ENCODE data around the gene TRIM39. TPM values are rescaled to one million over a fixed set of nuclear protein-coding genes. Genes with fewer than 3 reads are reported as not detected.

TRIM39 gene
- total RNA-seq, result 5.1 and 5.4 TPM in 2 replicates

DNA sequence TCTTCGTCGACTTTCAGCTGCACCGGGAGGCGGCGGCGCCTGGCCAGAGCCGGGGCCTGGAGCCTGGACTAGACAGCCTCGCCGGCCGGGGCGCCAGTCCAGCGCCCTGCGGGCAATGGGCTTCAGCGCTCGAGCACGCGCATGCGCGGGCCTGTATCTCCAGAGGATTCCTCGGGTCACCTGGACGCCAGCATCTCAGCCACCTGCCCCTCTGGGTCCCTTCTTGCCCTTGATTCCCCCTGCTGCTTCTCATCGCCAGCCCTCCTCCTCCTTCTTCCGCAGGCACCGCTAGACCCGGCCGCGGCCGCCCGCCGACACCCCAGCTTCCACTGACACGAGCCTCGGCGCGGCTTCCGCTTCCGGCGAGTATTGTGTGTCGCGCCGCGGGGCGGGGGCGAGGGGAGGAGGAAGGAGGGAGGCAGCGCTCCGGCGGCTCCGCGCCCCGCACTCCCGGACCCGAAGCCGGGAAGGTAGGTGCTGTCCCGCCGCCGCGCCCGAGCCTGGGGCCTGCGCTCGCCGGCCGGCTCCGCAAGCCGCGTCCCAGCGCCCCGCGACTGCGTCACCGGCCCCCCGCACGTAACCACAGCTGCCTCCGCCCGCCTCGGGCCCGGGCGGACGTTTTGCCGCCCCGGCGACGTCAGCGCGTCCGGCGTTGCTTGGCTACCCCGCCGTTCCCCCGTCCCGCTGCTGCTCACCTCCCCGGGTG, at the start of gene TRIM39:
TSS of gene TRIM39 (plus strand) at position 402 of the 706 bp plus-strand sequence. CDS start 2,391 bp downstream, outside the sequence.

GRCh38 chr6:30344868-30345671, 18.3 kb downstream of the TRIM39 start, which contains the start of gene RPP21:
TSS of gene RPP21 (plus strand) at chr6:30345156. CDS start at chr6:30345172, 16 bp downstream.

Other genes starting within 250 kb of the TRIM39 start
- gene TRIM31, start 213.8 kb upstream of the TRIM39 start, total RNA-seq, result not detected in 2 replicates
- gene TRIM40, start 190.8 kb upstream of the TRIM39 start, total RNA-seq, result not detected in 2 replicates
- not detected in 2 replicates for gene TRIM10, start 165.7 kb upstream of the TRIM39 start, total RNA-seq
- gene TRIM15, start 163.4 kb upstream of the TRIM39 start, total RNA-seq, result not detected in 2 replicates
- gene TRIM26, start 113.5 kb upstream of the TRIM39 start, total RNA-seq, result 16.3 and 34.9 TPM in 2 replicates
- gene RPP21, start 18.2 kb downstream of the TRIM39 start, total RNA-seq, result 56.9 and 69.9 TPM in 2 replicates
- gene HLA-E, start 162.6 kb downstream of the TRIM39 start, total RNA-seq, result 190 and 191 TPM in 2 replicates
- gene GNL1, start 229.6 kb downstream of the TRIM39 start, total RNA-seq, result 31.5 and 31.9 TPM in 2 replicates
- 7.8 and 8.3 TPM in 2 replicates for gene PRR3, start 230.4 kb downstream of the TRIM39 start, total RNA-seq
- gene ABCF1, start 244.5 kb downstream of the TRIM39 start, total RNA-seq, result 33.5 and 38.4 TPM in 2 replicates